SK-N-SH treated with all-trans-retinoic acid at 6 μM for 48 hours (cell line): ENCODE measurements around the gene MRPL4.

Source experiments
- ATAC-seq: fragments of 200-7000 bp; cut with Tn5 transposase; 3 replicates; pipeline ENCODE4 v1.9.1; 2020; ENCODE audit warnings: mild to moderate bottlenecking, moderate library complexity
- ARNTL ChIP-seq: fragments of 450-650 bp; formaldehyde crosslinking; IDR thresholded peaks from 2 replicates; pipeline ENCODE4 v1.5.0; 2020; ENCODE audit warnings: low read depth, mild to moderate bottlenecking, moderate library complexity, borderline replicate concordance
- BACH2 ChIP-seq: fragments of 250-450 bp; sonication (Bioruptor Pico); IDR thresholded peaks from 2 replicates; pipeline ENCODE4 v1.9.0; 2021; ENCODE audit warnings: mild to moderate bottlenecking, borderline replicate concordance
- CREB5 ChIP-seq: fragments of 250-450 bp; sonication (Bioruptor Pico); IDR thresholded peaks from 2 replicates; pipeline ENCODE4 v1.5.1; 2020; ENCODE audit warnings: low read depth, mild to moderate bottlenecking, moderate library complexity
- CSDC2 ChIP-seq: fragments of 250-450 bp; sonication (Bioruptor Pico); IDR thresholded peaks from 2 replicates; pipeline ENCODE4 v1.5.0; 2020; ENCODE audit warnings: mild to moderate bottlenecking, moderate library complexity
- CSRNP3 ChIP-seq: fragments of 250-450 bp; sonication (Bioruptor Pico); IDR thresholded peaks from 2 replicates; pipeline ENCODE4 v1.5.1; 2021; ENCODE audit warnings: mild to moderate bottlenecking, moderate library complexity
- ESRRG ChIP-seq: fragments of 250-450 bp; sonication (Bioruptor Pico); IDR thresholded peaks from 2 replicates; pipeline ENCODE4 v1.6.1; 2021; ENCODE audit warnings: mild to moderate bottlenecking
- GLIS3 ChIP-seq: fragments of 250-450 bp; sonication (Bioruptor Pico); IDR thresholded peaks from 2 replicates; pipeline ENCODE4 v1.5.0; 2020; ENCODE audit warnings: mild to moderate bottlenecking, moderate library complexity
- ISL1 ChIP-seq: fragments of 250-450 bp; sonication (Bioruptor Pico); IDR thresholded peaks from 2 replicates; pipeline ENCODE4 v2.1.2; 2022; ENCODE audit warnings: mild to moderate bottlenecking, moderate library complexity
- OSR1 ChIP-seq: fragments of 250-450 bp; sonication (Bioruptor Pico); IDR thresholded peaks from 2 replicates; pipeline ENCODE4 v1.8.0; 2022; ENCODE audit warnings: moderate library complexity, mild to moderate bottlenecking, inconsistent platforms
- PATZ1 ChIP-seq: fragments of 250-450 bp; sonication (Bioruptor Pico); IDR thresholded peaks from 2 replicates; pipeline ENCODE4 v1.8.0; 2020; ENCODE audit warnings: mild to moderate bottlenecking, moderate library complexity, borderline replicate concordance
- POU6F1 ChIP-seq: fragments of 250-450 bp; sonication (Bioruptor Pico); IDR thresholded peaks from 2 replicates; pipeline ENCODE4 v1.8.0; 2021; ENCODE audit warnings: low read depth, mild to moderate bottlenecking, moderate library complexity, borderline replicate concordance
- PPARA ChIP-seq: fragments of 250-450 bp; sonication (Bioruptor Pico); IDR thresholded peaks from 2 replicates; pipeline ENCODE4 v1.5.0; 2020; ENCODE audit warnings: mild to moderate bottlenecking, borderline replicate concordance
- RARB ChIP-seq: fragments of 250-450 bp; sonication (Bioruptor Pico); IDR thresholded peaks from 2 replicates; pipeline ENCODE4 v1.8.0; 2021; ENCODE audit warnings: mild to moderate bottlenecking, moderate library complexity
- SNAI2 ChIP-seq: fragments of 250-450 bp; sonication (Bioruptor Pico); IDR thresholded peaks from 2 replicates; pipeline ENCODE4 v1.5.0; 2020; ENCODE audit warnings: mild to moderate bottlenecking, moderate library complexity
- TCF4 ChIP-seq: fragments of 250-450 bp; sonication (Bioruptor Pico); IDR thresholded peaks from 2 replicates; pipeline ENCODE4 v1.8.0; 2021; ENCODE audit warnings: mild to moderate bottlenecking, moderate library complexity, borderline replicate concordance
- TOX ChIP-seq: fragments of 250-450 bp; sonication (Bioruptor Pico); IDR thresholded peaks from 2 replicates; pipeline ENCODE4 v1.8.0; 2021; ENCODE audit warnings: mild to moderate bottlenecking, moderate library complexity, borderline replicate concordance
- TSHZ2 ChIP-seq: fragments of 250-450 bp; sonication (Bioruptor Pico); IDR thresholded peaks from 2 replicates; pipeline ENCODE4 v1.5.0; 2020; ENCODE audit warnings: mild to moderate bottlenecking, moderate library complexity
- ZFP3 ChIP-seq: fragments of 250-450 bp; sonication (Bioruptor Pico); IDR thresholded peaks from 2 replicates; pipeline ENCODE4 v1.5.0; 2020; ENCODE audit warnings: mild to moderate bottlenecking, moderate library complexity
- ZFP30 ChIP-seq: fragments of 450-650 bp; formaldehyde crosslinking; IDR thresholded peaks from 2 replicates; pipeline ENCODE4 v1.5.0; 2022; ENCODE audit warnings: mild to moderate bottlenecking, moderate library complexity
- ZNF565 ChIP-seq: fragments of 450-650 bp; formaldehyde crosslinking; conservative IDR thresholded peaks from 2 replicates; pipeline ENCODE4 v1.5.0; 2020; ENCODE audit warnings: low read depth, mild to moderate bottlenecking, moderate library complexity
- ZNF70 ChIP-seq: fragments of 450-650 bp; formaldehyde crosslinking; IDR thresholded peaks from 2 replicates; pipeline ENCODE4 v1.5.0; 2020; ENCODE audit warnings: mild to moderate bottlenecking, moderate library complexity
- ZNF8 ChIP-seq: fragments of 450-650 bp; formaldehyde crosslinking; IDR thresholded peaks from 2 replicates; pipeline ENCODE4 v1.5.0; 2020; ENCODE audit warnings: mild to moderate bottlenecking, moderate library complexity

Gene MRPL4

GRCh38 chr19:10286803-10287737 is 35.1 kb downstream of the MRPL4 start, which contains the start of gene ICAM4:
Gene ICAM4 (plus strand): TSS chr19:10286955. CDS start chr19:10287013, 58 bp downstream.
- ATAC-seq: no peak
- TF ChIP-seq POU6F1 (CRISPR knock-in tag) (no peak), ZFP3 (no peak), OSR1 (no peak), TOX (CRISPR knock-in tag) (no peak), ARNTL (no peak), ZNF70 (CRISPR knock-in tag) (no peak), ZFP30 (CRISPR knock-in tag) (no peak), ZNF565 (CRISPR knock-in tag) (no peak), CREB5 (CRISPR knock-in tag) (no peak), GLIS3 (CRISPR knock-in tag) (no peak)

GRCh38 chr19:10288662-10289166 is 36.7 kb downstream of the MRPL4 start:
- TF ChIP-seq CSDC2 (CRISPR knock-in tag) (no peak), TSHZ2 (CRISPR knock-in tag) (no peak), ZNF565 (CRISPR knock-in tag) (no peak), ESRRG (CRISPR knock-in tag) (no peak), SNAI2 (CRISPR knock-in tag) (no peak), OSR1 (no peak), GLIS3 (CRISPR knock-in tag) (no peak), ZNF8 (no peak), PPARA (no peak), TCF4 (CRISPR knock-in tag) (no peak), POU6F1 (CRISPR knock-in tag) (no peak), ZFP30 (CRISPR knock-in tag) (no peak), ISL1 (CRISPR knock-in tag) (no peak), CSRNP3 (no peak)

GRCh38 chr19:10289167-10289835 is 37.3 kb downstream of the MRPL4 start:
- peak; percentile 13 for ATAC-seq
- TF ChIP-seq CSDC2 (CRISPR knock-in tag): no peak
- TF ChIP-seq TOX (CRISPR knock-in tag): no peak
- TF ChIP-seq ESRRG (CRISPR knock-in tag): no peak
- no peak for TF ChIP-seq ZNF565 (CRISPR knock-in tag)
- no peak for TF ChIP-seq BACH2
- no peak for TF ChIP-seq RARB
- no peak for TF ChIP-seq TCF4 (CRISPR knock-in tag)
- TF ChIP-seq PATZ1: no peak
- no peak for TF ChIP-seq ZFP30 (CRISPR knock-in tag)
- TF ChIP-seq SNAI2 (CRISPR knock-in tag): no peak

More at GRCh38 chr19:10288662-10289166, 36.7 kb downstream of the MRPL4 start:
- peak; percentile 68 for ATAC-seq
